ENCODE data around the gene CCDC116.
A peak's percentile ranks its signal among the peaks of the same experiment; 100 is the strongest.

The CCDC116 gene

GRCh38 chr22:21681566-21682370 lies 49.2 kb downstream of the CCDC116 start:
- DNase-seq (ENCODE audit: low spot score): peak; percentile 58

DNA sequence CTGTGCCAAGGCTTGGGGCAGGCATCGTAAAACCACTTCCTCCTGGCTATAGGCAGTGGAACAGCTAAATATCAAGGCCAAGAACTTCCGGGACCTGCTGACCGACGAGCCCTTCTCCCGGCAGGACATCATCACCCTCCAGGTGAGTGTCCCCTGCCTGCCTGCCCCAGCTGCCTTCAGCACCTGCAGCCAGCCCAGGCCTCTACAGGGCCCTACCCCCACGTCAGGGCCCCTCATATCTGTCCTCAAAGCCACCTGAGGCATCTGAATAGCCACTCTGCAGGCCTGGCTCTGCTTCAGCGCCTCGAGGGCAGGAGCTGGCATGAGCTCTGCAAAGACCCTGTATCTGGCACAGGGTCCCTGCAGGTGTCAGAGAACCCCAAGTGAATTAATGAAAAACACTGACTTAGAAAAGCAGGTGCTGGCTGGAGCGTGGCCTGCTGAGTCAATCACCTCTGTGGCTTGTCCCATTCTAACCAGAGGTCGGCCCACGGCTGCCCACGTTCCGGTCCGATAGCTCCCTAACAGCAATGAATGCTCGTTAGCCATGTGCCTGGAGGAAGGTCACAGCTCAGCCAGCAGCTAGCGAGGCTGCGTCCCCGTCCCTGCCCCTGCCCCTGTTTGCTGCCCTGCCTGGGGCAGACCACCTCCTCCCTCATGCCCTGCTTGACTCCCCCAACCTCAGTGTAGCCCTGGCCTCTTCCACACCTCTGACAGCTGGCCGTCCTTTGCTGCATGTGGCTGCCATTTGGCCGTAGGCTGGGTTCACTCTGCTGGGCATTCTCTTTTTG lies 50.0 kb downstream of the CCDC116 start:
- no peak for DNase-seq (ENCODE audit: low spot score)

DNA sequence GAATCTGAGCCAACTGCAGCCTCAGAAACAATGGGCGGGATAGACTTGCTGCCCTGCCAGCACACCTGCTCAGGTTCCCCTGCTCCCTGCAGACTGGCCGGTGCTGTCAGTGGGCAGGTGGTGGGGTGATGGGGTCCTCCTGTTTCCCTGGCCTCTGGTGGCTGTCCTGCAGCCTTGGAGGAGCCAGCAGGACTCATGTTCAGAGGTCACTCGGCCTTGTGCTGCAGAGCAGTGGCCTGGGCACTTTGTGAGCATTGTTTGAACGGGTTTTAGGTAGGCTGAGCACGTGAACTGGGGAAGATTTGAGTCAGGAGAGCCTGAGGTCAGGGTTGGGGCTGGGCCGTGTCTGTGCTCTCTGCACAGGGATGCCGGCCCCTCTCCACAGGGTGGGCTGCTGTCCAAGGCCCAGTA lies 50.8 kb downstream of the CCDC116 start:
- DNase-seq (ENCODE audit: low spot score): no peak

DNA sequence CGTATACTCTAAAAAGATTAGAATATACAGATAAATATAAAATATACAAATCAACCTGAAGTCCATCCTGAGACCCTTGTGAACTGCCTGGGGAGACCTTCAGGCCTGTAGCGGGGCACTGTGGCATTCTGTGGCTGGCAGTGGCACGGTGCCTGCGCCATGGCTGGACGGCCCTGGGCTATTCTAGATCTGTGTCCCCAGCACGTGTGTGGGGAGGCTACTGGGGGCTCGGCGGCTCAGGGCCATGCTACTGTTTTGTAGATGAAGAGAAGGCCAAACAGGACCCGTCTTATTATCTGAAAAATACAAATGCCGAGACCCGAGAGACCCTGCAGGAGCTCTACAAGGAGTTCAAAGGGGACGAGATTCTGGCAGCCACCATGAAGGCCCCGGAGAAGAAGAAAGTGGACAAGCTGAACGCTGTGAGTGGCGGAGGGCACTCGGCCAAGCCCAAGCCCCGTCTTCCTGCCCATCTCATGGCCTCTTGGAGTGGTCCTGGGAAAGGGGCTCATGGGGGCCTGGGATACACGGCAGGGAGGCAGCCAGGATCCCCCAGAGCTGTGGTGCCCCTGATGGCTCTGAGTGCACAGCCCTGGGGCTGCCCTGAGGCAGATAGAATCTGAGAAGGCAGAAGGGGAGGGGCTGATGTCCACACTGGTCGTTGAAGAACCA lies 52.1 kb downstream of the CCDC116 start:
- no peak for DNase-seq (ENCODE audit: low spot score)

GRCh38 chr22:21685164-21685513 lies 52.6 kb downstream of the CCDC116 start:
- no peak for DNase-seq (ENCODE audit: low spot score)

- no peak for DNase-seq (ENCODE audit: low spot score)
Measured at GRCh38 chr22:21686193-21686608, 53.6 kb downstream of the CCDC116 start.
